Activated CD4-positive, alpha-beta T cell treated with anti-CD3 and anti-CD28 coated beads, Interleukin-2, amount 10 ng/mL, durations not matched to agents 24 days and 14 days (primary cell): ENCODE results near the gene CAMK1D. TPM values are rescaled to one million over a fixed set of nuclear protein-coding genes. Genes with fewer than 3 reads are reported as not detected.
"Not testable (repeated sequence)": the region's sequence is repeated elsewhere in the genome, so short reads cannot be mapped to it uniquely, and the experiment has no call there.

Source experiments
- DNase-seq: peaks from one replicate; pipeline ENCODE4 v3.0.0; 2022
- H3K27ac Mint-ChIP-seq: one replicate; pipeline ENCODE4 v1.8.0; 2022; ENCODE audit warnings: mild to moderate bottlenecking, mixed read lengths
- H3K27me3 Mint-ChIP-seq: one replicate; pipeline ENCODE4 v1.8.0; 2022; ENCODE audit warnings: mixed read lengths
- H3K36me3 Mint-ChIP-seq: one replicate; pipeline ENCODE4 v1.8.0; 2022; ENCODE audit warnings: low read depth, mild to moderate bottlenecking, mixed read lengths
- H3K4me1 Mint-ChIP-seq: one replicate; pipeline ENCODE4 v1.8.0; 2021; ENCODE audit warnings: mixed read lengths
- H3K4me3 Mint-ChIP-seq: one replicate; pipeline ENCODE4 v1.8.0; 2022; ENCODE audit warnings: mild to moderate bottlenecking, moderate library complexity, mixed read lengths
- H3K9me3 Mint-ChIP-seq: one replicate; pipeline ENCODE4 v1.8.0; 2021; ENCODE audit warnings: mixed read lengths
- intact Hi-C: fragments of 100-400 bp; cut with micrococcal nuclease; formaldehyde crosslinking; loops from one replicate; pipeline ENCODE4 v1.15.1; 2023
- total RNA-seq: library from RNA; stranded (reverse); gene quantifications from 2 replicates; pipeline ENCODE4 v1.2.3, GENCODE V29; 2022

The CAMK1D gene
- total RNA-seq, 1 donor from 2014 or later = 5.6 TPM

- Mint-ChIP-seq H3K27me3 (peaks cover 7% of the 10 kb centered on the region), H3K4me1 (peaks cover 4% of the 10 kb centered on the region), H3K9me3 (no peaks in the 10 kb centered on the region), H3K4me3 (no peak overlapping the region), H3K27ac (no peak overlapping the region), H3K36me3 (no peaks in the 10 kb centered on the region)
- no peak for DNase-seq
- intact Hi-C loops = no loop called here
Observed at GRCh38 chr10:12844811-12845483, 495.6 kb downstream of the CAMK1D start.

GRCh38 chr10:12846718-12847117 is 497.4 kb downstream of the CAMK1D start:
- no peaks in the 10 kb centered on the region for H3K36me3 Mint-ChIP-seq
- no peak overlapping the region for H3K4me3 Mint-ChIP-seq
- H3K9me3 Mint-ChIP-seq = no peaks in the 10 kb centered on the region
- intact Hi-C loops = no loop called here
- peaks cover 7% of the 10 kb centered on the region for H3K27me3 Mint-ChIP-seq
- H3K4me1 Mint-ChIP-seq = peaks cover 4% of the 10 kb centered on the region
- no peak overlapping the region for H3K27ac Mint-ChIP-seq
- no peak for DNase-seq

GRCh38 chr10:12847361-12847975 is 498.1 kb downstream of the CAMK1D start:
- H3K27me3 Mint-ChIP-seq = peaks cover 7% of the 10 kb centered on the region
- H3K4me1 Mint-ChIP-seq = peaks cover 4% of the 10 kb centered on the region
- H3K9me3 Mint-ChIP-seq = no peaks in the 10 kb centered on the region
- intact Hi-C loops = no loop called here
- H3K27ac Mint-ChIP-seq = no peak overlapping the region
- H3K36me3 Mint-ChIP-seq = no peaks in the 10 kb centered on the region
- peak; percentile 62 for DNase-seq
- no peak overlapping the region for H3K4me3 Mint-ChIP-seq

- H3K9me3 Mint-ChIP-seq = no peaks in the 10 kb centered on the region
- no peak overlapping the region for H3K27ac Mint-ChIP-seq
- no peak overlapping the region for H3K4me3 Mint-ChIP-seq
- H3K4me1 Mint-ChIP-seq = peaks cover 4% of the 10 kb centered on the region
- peaks cover 9% of the 10 kb centered on the region for H3K27me3 Mint-ChIP-seq
- intact Hi-C loops = no loop called here
- no peaks in the 10 kb centered on the region for H3K36me3 Mint-ChIP-seq
- peak; percentile 45 for DNase-seq
Observed at GRCh38 chr10:12848439-12849173, 499.3 kb downstream of the CAMK1D start.

GRCh38 chr10:12849319-12850181 is 500.2 kb downstream of the CAMK1D start:
- H3K36me3 Mint-ChIP-seq = no peaks in the 10 kb centered on the region
- no peaks in the 10 kb centered on the region for H3K9me3 Mint-ChIP-seq
- peak; percentile 43 for DNase-seq
- H3K27ac Mint-ChIP-seq = no peak overlapping the region
- intact Hi-C loops = no loop called here
- H3K27me3 Mint-ChIP-seq = peaks cover 9% of the 10 kb centered on the region
- H3K4me3 Mint-ChIP-seq = no peak overlapping the region
- H3K4me1 Mint-ChIP-seq = peaks cover 4% of the 10 kb centered on the region

- peaks cover 4% of the 10 kb centered on the region for H3K4me1 Mint-ChIP-seq
- no peak overlapping the region for H3K4me3 Mint-ChIP-seq
- intact Hi-C loops = no loop called here
- H3K27ac Mint-ChIP-seq = no peak overlapping the region
- DNase-seq = no peak
- H3K9me3 Mint-ChIP-seq = no peaks in the 10 kb centered on the region
- no peaks in the 10 kb centered on the region for H3K36me3 Mint-ChIP-seq
- peaks cover 2% of the 10 kb centered on the region for H3K27me3 Mint-ChIP-seq
Observed at GRCh38 chr10:12852687-12853086, 503.3 kb downstream of the CAMK1D start.

- H3K27me3 Mint-ChIP-seq = peaks cover 19% of the 10 kb centered on the region
- H3K36me3 Mint-ChIP-seq = no peaks in the 10 kb centered on the region
- peaks cover 5% of the 10 kb centered on the region for H3K9me3 Mint-ChIP-seq
- H3K27ac Mint-ChIP-seq = no peak overlapping the region
- H3K4me1 Mint-ChIP-seq = no peaks in the 10 kb centered on the region
- intact Hi-C loops = no loop called here
- no peak for DNase-seq
- H3K4me3 Mint-ChIP-seq = no peak overlapping the region
Observed at GRCh38 chr10:12854988-12855387, 505.6 kb downstream of the CAMK1D start.

GRCh38 chr10:12862459-12862858 is 513.1 kb downstream of the CAMK1D start:
- intact Hi-C loops = no loop called here
- H3K4me1 Mint-ChIP-seq = no peaks in the 10 kb centered on the region
- H3K36me3 Mint-ChIP-seq = no peaks in the 10 kb centered on the region
- no peak for DNase-seq
- peaks cover 10% of the 10 kb centered on the region for H3K9me3 Mint-ChIP-seq
- H3K27ac Mint-ChIP-seq = no peak overlapping the region
- H3K27me3 Mint-ChIP-seq = peaks cover 22% of the 10 kb centered on the region
- H3K4me3 Mint-ChIP-seq = no peak overlapping the region

- H3K27me3 Mint-ChIP-seq, H3K4me1 Mint-ChIP-seq, intact Hi-C loops, H3K36me3 Mint-ChIP-seq, DNase-seq, H3K27ac Mint-ChIP-seq, H3K4me3 Mint-ChIP-seq, H3K9me3 Mint-ChIP-seq: not testable (repeated sequence)
Observed at GRCh38 chr10:12865515-12865914, 516.2 kb downstream of the CAMK1D start.

GRCh38 chr10:12868229-12868628 is 518.9 kb downstream of the CAMK1D start:
- H3K4me1 Mint-ChIP-seq = no peaks in the 10 kb centered on the region
- no peak overlapping the region for H3K27ac Mint-ChIP-seq
- no peaks in the 10 kb centered on the region for H3K27me3 Mint-ChIP-seq
- intact Hi-C loops = no loop called here
- no peak overlapping the region for H3K4me3 Mint-ChIP-seq
- no peaks in the 10 kb centered on the region for H3K36me3 Mint-ChIP-seq
- H3K9me3 Mint-ChIP-seq = no peaks in the 10 kb centered on the region
- no peak for DNase-seq

GRCh38 chr10:12869427-12869826 is 520.1 kb downstream of the CAMK1D start:
- DNase-seq = no peak
- Mint-ChIP-seq H3K36me3 (no peaks in the 10 kb centered on the region), H3K27me3 (no peaks in the 10 kb centered on the region), H3K4me3 (no peak overlapping the region), H3K9me3 (no peaks in the 10 kb centered on the region), H3K4me1 (no peaks in the 10 kb centered on the region), H3K27ac (no peak overlapping the region)
- intact Hi-C loops = no loop called here

GRCh38 chr10:12872577-12872976 is 523.2 kb downstream of the CAMK1D start:
- intact Hi-C loops = no loop called here
- Mint-ChIP-seq H3K4me1 (no peaks in the 10 kb centered on the region), H3K27me3 (no peaks in the 10 kb centered on the region), H3K9me3 (no peaks in the 10 kb centered on the region), H3K4me3 (no peak overlapping the region), H3K36me3 (no peaks in the 10 kb centered on the region), H3K27ac (no peak overlapping the region)
- DNase-seq = no peak

GRCh38 chr10:12873172-12873571 is 523.8 kb downstream of the CAMK1D start:
- no peak overlapping the region for H3K4me3 Mint-ChIP-seq
- DNase-seq = no peak
- H3K4me1 Mint-ChIP-seq = no peaks in the 10 kb centered on the region
- intact Hi-C loops = no loop called here
- peaks cover 3% of the 10 kb centered on the region for H3K27me3 Mint-ChIP-seq
- H3K36me3 Mint-ChIP-seq = no peaks in the 10 kb centered on the region
- no peak overlapping the region for H3K27ac Mint-ChIP-seq
- no peaks in the 10 kb centered on the region for H3K9me3 Mint-ChIP-seq

GRCh38 chr10:12874501-12874900 is 525.2 kb downstream of the CAMK1D start:
- peaks cover 6% of the 10 kb centered on the region for H3K27me3 Mint-ChIP-seq
- no peaks in the 10 kb centered on the region for H3K36me3 Mint-ChIP-seq
- DNase-seq = no peak
- H3K27ac Mint-ChIP-seq = no peak overlapping the region
- intact Hi-C loops = no loop called here
- no peaks in the 10 kb centered on the region for H3K4me1 Mint-ChIP-seq
- H3K4me3 Mint-ChIP-seq = no peak overlapping the region
- no peaks in the 10 kb centered on the region for H3K9me3 Mint-ChIP-seq
